NCI-H526 treated with DMSO at 0.1 percent for 48 hours (cell line): ENCODE measurements around the gene PATL2.
A peak's percentile ranks its signal among the peaks of the same experiment; 100 is the strongest.
"Not testable (repeated sequence)": the region's sequence is repeated elsewhere in the genome, so short reads cannot be mapped to it uniquely, and the experiment has no call there.

Experiments used
- DNase-seq: peaks from one replicate; lab custom pipeline; 2025; lab: John Stamatoyannopoulos, UW

PATL2 gene

DNA sequence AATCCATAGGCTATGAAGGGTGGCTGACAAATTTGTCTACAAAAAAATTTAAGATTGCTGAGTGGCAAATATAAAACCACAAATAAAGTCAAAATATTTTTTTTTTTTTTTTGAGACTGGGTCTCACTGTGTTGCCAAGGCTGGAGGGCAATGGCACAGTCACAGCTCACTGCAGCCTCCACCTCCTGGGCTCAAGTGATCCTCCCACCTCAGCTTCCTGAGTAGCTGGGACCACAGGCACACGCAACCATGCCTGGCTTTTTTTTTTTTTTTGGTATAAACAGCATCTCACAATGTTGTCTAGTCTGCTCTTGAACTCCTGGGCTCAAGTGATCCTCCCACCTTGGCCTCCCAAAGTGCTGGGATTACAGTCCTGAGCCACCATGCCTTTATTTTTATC lies 20.9 kb downstream of the PATL2 start:
- not testable (repeated sequence) for DNase-seq

- DNase-seq: not testable (repeated sequence)
Measured at GRCh38 chr15:44689318-44689717, 21.8 kb downstream of the PATL2 start.

- peak; percentile 53 for DNase-seq
Measured at GRCh38 chr15:44682809-44683682, 28.1 kb downstream of the PATL2 start.

GRCh38 chr15:44682211-44682610 lies 28.9 kb downstream of the PATL2 start:
- no peak for DNase-seq

DNA sequence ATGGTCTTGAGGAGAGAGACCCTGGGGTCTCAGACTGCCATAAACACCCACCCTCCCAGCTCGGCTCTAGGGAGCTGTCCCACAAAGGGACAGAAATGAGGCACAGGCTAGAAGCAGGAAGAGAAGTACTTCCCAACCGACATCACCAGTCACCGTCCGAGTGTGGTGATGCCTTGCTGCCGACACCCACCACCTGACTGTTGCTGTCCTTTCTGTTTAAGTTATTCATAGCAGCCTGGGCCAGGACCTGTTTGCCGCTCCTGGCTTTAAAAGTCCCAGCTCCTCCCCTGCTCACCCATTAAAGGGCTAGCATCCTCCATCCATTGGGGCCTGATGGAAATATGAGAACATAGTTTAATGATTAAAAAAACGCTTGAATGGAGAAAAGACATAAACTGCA lies 34.4 kb downstream of the PATL2 start:
- no peak for DNase-seq

DNA sequence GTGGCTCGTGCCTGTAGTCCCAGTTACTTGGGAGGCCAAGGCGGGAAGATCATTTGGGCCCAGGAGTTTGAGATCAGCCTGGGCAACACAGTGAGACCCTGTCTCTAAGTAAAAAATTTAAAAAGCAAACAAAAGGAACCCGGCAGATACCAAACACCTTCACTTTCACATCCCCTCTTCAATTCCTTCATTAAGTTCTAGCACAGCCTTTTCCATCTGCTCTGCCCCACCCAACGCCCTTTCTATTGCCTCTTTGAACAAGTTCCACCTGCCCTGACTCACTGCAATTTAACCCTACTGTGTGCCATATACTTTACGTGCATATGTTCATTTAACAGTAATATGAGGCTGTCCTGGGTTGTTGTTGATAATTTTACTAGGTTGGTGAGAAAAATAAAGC lies 35.2 kb downstream of the PATL2 start:
- DNase-seq: no peak

- no peak for DNase-seq
Measured at GRCh38 chr15:44673639-44674038, 37.5 kb downstream of the PATL2 start.

DNA sequence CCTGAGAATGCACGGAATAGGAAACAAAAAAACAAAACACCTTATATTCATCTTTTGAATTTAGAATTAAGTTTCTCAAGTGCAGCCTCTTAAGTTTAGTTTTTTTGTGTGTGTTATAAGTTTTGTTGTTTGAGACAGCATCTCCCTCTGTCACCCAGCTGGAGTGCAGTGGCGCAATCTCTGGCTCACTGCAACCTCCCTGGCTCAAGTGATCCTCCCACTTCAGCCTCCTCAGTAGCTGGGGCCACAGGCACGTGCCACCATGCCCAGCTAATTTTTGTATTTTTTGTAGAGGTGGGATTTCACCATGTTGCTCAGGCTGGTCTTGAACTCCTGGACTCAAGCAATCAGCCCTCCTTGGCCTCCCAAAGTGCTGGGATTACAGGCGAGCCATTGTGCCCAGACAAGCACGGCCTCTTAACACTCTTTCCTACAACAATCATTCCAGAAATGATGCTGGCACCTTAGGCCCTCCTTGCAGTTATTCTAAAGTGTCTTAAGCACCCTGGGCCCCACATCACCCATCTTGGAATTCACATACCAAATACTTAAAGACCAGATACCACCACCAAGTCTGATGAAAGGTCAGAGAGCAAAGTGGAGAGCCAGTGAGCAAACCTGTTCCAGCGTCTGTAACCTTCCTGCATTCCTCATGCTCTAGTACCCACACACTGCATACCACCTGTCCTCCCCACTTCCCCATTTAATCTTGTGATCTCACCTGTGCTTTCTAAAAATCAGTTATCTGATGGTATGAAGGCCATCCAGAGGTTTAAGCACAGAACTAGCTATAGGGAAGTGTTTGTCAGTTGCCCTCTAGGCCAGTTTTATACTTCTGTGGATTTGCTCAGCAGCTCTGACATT lies 40.8 kb downstream of the PATL2 start:
- no peak for DNase-seq

- DNase-seq: no peak
Measured at GRCh38 chr15:44668921-44669320, 42.2 kb downstream of the PATL2 start.

DNA sequence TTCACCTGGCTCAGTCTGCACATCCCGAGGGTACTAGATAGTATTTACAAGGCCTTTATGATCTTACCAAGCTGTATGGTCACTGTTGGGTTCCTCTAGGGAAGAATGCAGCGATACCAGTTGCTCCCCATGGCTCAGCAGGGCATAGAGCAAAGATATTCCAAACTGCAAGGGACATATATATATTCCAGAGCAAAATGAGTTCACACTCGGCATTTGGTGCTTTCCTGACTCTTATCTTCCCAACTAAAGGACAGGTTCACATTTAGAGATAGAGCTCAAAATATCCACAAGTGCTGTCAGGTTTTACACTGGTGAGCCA lies 44.1 kb downstream of the PATL2 start:
- DNase-seq: no peak

DNA sequence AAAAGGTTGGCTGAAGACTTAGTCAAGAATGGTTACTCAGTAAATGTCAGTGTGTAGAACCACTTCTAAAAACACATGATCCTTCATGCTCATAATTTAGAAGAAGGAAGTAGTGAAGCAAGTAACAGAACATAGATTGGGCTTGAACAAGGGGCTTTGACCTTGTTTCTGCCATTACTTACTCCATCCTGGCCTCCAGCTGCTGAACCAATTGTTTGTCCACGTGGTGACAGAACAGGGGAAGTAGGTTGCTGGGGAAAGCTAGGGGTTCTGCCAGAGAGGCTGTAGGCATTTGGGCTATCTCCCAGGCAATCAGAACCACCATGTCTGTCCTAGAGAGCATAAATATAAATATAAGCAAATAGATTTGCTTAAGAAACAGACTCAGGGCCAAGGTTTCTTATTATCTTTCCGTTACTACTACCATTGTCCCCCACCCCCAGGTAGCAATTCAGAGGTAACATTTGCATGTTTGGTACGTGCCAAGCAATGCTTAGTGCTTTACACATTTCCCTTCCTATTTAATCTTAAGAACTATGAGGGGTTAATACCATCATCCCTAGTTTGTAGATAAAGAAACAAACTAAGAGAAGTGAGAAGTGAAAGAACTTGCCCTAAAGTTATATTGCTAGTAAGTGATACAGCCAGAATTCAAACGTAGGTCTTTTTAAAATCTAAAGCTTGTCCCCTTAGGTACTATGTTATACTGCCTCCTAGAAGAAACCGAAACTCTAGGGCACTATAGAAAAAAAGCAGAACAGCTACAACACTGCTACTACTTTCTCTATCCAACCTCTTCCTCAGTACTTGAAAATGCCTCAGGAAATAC lies 44.7 kb downstream of the PATL2 start:
- DNase-seq: no peak

GRCh38 chr15:44663410-44664308 lies 47.5 kb downstream of the PATL2 start, which contains the start of gene SPG11:
Gene SPG11, minus strand, starts transcription at chr15:44663662. Its CDS starts 15 bp downstream, at chr15:44663647.
- DNase-seq: peak; percentile 96

DNA sequence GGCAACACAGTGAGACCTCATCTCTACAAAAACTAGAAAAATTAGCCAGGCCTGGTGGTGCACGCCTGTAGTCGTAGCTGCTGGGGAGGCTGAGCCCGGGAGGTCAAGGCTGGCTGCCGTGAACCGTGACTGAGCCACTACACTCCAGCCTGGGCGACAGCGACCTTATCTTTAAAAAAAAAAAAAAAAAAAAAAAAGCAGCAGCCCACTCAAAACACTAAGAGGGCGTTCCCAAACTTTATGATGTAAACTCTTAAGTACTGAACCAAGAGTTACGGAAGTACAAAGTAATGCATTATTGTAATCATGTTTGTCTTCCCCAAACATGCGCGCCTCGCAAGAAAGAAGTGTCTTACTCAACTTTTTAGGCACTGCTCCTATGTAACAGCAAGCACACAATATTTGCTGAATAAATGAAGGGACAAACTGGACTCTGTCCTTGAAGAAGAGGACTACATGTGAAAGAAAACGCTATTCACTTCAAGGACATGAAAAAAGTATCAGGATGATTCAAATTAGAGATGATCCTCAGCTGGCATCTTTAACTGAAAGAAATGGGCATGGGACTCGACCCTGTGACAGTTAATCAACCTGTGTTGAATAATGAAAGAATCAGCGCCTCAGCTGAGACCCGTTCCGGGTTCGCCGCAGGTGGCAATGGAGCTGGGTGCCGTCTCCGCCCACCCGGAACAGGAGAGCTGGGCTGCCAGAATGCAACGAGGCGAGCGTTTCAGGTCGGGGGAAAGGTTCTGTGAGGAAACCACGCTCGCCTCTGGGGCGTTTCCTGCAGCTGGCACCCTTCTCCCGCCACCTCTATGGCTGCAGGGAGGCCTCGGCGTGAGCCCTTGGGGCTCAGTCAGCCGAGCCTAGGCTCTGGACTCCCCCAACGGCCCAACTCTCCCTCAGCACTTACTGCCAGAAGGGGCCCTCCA lies 48.4 kb downstream of the PATL2 start:
- peak; percentile 57 for DNase-seq

DNA sequence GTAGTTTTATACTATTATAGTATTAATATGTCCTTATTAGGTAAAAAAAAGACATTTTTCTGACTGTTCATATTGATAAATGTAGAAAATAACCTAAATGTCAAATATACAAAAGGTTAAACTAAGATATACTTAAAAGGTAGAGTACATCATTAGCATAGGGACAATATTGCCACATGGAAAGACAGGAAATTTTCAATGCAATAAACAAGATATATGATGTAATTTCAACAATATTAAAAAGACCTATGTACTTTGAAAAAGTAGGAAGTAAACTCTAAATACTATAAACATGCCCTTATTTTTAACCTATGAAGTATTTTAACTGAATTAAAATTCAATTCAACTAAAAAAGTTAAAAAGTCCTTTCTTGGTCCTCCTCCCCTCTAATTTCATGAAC lies 49.5 kb downstream of the PATL2 start:
- no peak for DNase-seq

DNA sequence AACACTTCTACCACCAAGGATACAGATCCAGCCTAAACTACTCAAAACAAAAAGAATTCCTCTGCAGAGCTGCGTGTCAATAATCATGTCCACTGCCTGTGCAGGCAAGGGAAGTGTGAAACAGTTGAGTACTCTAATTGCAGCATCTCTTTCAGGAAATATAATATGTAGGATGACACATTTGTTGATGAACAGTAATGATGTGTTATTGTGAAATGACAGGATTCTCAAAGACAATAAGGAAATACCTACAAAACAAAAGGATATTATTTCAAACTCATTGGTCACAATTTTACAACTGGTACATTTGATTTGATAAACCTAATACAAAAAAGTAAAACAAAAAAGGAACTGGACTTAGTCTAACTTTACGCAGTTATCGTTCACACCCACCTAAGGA lies 52.1 kb downstream of the PATL2 start:
- DNase-seq: no peak

DNA sequence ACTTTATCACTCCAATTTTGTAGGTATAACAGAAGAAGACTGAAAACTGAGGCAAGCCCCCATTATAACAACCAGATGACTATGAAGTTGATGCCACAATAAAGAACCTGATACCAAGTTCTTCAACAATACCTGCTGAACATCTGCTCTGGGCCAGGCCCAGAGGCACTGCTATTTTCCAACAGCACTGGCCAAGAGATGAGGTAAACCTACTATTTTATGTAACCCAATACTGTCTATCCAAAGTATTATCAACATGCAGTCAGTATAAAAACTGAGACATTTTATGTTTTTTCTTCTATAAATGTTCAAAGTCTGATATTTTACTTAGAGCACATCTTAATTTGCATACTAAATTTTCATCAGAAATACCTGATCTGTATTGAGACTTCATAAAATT lies 53.7 kb downstream of the PATL2 start:
- DNase-seq: no peak

GRCh38 chr15:44656913-44657312 lies 54.2 kb downstream of the PATL2 start:
- no peak for DNase-seq

GRCh38 chr15:44656298-44656697 lies 54.8 kb downstream of the PATL2 start:
- DNase-seq: no peak

GRCh38 chr15:44654858-44655257 lies 56.3 kb downstream of the PATL2 start:
- DNase-seq: no peak

- no peak for DNase-seq
Measured at GRCh38 chr15:44647637-44648036, 63.5 kb downstream of the PATL2 start.
